ENCODE measurements around the gene SYTL1. TPM values are rescaled to one million over a fixed set of nuclear protein-coding genes. Genes with fewer than 3 reads are reported as not detected.

Gene SYTL1
- total RNA-seq, 1 experiment from 2014 or later, result 75.9 TPM

GRCh38 chr1:27381969-27382762 is 40.3 kb downstream of the SYTL1 start:
- ChIA-PET RAD21 (ENCODE audit: low non-redundant PET in 1 of 2, low total read pairs in 2 of 2, uncharacterized antibody in 2 of 2, unreplicated experiment in 2 of 2) (no interaction called here), POLR2A (interaction anchor here (0.9 to 3.9 kb wide), 4 partner anchors 9 to 82 kb away, joined by 3 to 26 read pairs (median 7); partner anchors contain the start of gene MAP3K6)
- no peak for TF ChIP-seq POLR2AphosphoS5 (IDR thresholded peaks at IDR 0.05; ENCODE audit: low read depth, low read length)
- no peak for TF ChIP-seq ZBTB33 (IDR thresholded peaks at IDR 0.05; ENCODE audit: extremely low read depth, insufficient replicate concordance, low read length)
- TF ChIP-seq ATF3 (IDR thresholded peaks at IDR 0.05), result no peak
- TF ChIP-seq MAX (IDR thresholded peaks at IDR 0.05), result no peak
- TF ChIP-seq CBX3 (IDR thresholded peaks at IDR 0.05; ENCODE audit: low read depth), result no peak
- TF ChIP-seq ELF1 (IDR thresholded peaks at IDR 0.05; ENCODE audit: borderline replicate concordance, low read depth), result no peak
- TF ChIP-seq REST (IDR thresholded peaks at IDR 0.05; ENCODE audit: low read depth), result no peak
- no peak for TF ChIP-seq JUND (IDR thresholded peaks at IDR 0.05)
- no peak for TF ChIP-seq ZNF274 (IDR thresholded peaks at IDR 0.05; ENCODE audit: low read depth, low read length)
- no peak for TF ChIP-seq CTCF (IDR thresholded peaks at IDR 0.05 in 2 of 3, conservative IDR thresholded peaks at IDR 0.05 in 1 of 3; ENCODE audit: borderline replicate concordance in 1 of 3, insufficient read depth in 1 of 3, low read depth in 2 of 3, low read length in 2 of 3)
- TF ChIP-seq EZH2phosphoT487 (IDR thresholded peaks at IDR 0.05; ENCODE audit: borderline replicate concordance), result no peak
- TF ChIP-seq CEBPB (IDR thresholded peaks at IDR 0.05; ENCODE audit: low read depth), result no peak
- TF ChIP-seq POLR2A (IDR thresholded peaks at IDR 0.05; ENCODE audit: borderline replicate concordance, extremely low read depth, insufficient read depth, insufficient read length), result no peak
- no peak for TF ChIP-seq SP1 (IDR thresholded peaks at IDR 0.05; ENCODE audit: low read depth)
- no peak for TF ChIP-seq SIN3A (IDR thresholded peaks at IDR 0.05; ENCODE audit: low read depth)
- no peak for TF ChIP-seq EZH2 (IDR thresholded peaks at IDR 0.05)
- no peak for TF ChIP-seq SRF (IDR thresholded peaks at IDR 0.05; ENCODE audit: low read depth)

More at GRCh38 chr1:27381969-27382762, 40.3 kb downstream of the SYTL1 start:
- intact Hi-C loops (cut with micrococcal nuclease), result no loop called here
- no peak for ATAC-seq
- Histone ChIP-seq H3K27me3 (ENCODE audit: insufficient read depth, low read length) (no peaks in the 10 kb centered on the region), H3K9me2 (ENCODE audit: insufficient read depth) (no peaks in the 10 kb centered on the region), H3K4me3 (replicated peaks in 1 of 2; ENCODE audit: low read depth in 1 of 2, low read length in 2 of 2) (no peak overlapping the region; a peak in 2 of 4 replicates), H2AFZ (ENCODE audit: low read depth, low read length, poor library complexity, severe bottlenecking) (no peak overlapping the region), H3K4me2 (ENCODE audit: low read length) (peak overlapping the region; percentile 98; the same call in 1 of the 2 replicates), H3K79me2 (ENCODE audit: insufficient read depth, low read length) (no peaks in the 10 kb centered on the region), H3K27ac (ENCODE audit: low read depth, low read length) (no peak overlapping the region), H3K9ac (ENCODE audit: low read length) (no peak overlapping the region; the same call in 1 of the 2 replicates), H4K20me1 (ENCODE audit: insufficient read depth) (no peaks in the 10 kb centered on the region), H3K9me3 (ENCODE audit: control insufficient read depth in 1 of 2, insufficient read depth in 1 of 2, low read depth in 1 of 2, low read length in 2 of 2) (no peaks in the 10 kb centered on the region), H3K4me1 (ENCODE audit: control insufficient read depth in 1 of 2, insufficient read depth in 2 of 2, low read length in 2 of 2) (peaks cover 11 to 59% of the 10 kb centered on the region in 2 experiments), H3K36me3 (ENCODE audit: control insufficient read depth in 1 of 2, insufficient read depth in 2 of 2, low read length in 2 of 2) (no peaks in the 10 kb centered on the region)
- CTCF ChIA-PET, result interaction anchor here (0.9 to 3.4 kb wide), 6 partner anchors 9 to 17 kb away, joined by 3 to 10 read pairs (median 4); partner anchors contain the start of gene MAP3K6
- BruUV-seq (replicated peaks), result no TSS peak
- DNase-seq (ENCODE audit: low read depth, low spot score), result no peak
